Stimulated activated CD8-positive, alpha-beta memory T cell treated with anti-CD3 and anti-CD28 coated beads, Interleukin-7, amount 100 ng/mL, for 48 hours (primary cell): Measurements from ENCODE around the gene NDUFA3.

Source experiments
- DNase-seq, 2 donors: peaks; one replicate each; pipeline ENCODE4 v3.0.0-alpha.2; 2020; ENCODE audit warnings: low read depth in 1 of 2; ENCODE audit errors: extremely low read depth in 1 of 2

NDUFA3 gene

GRCh38 chr19:54137699-54138488 is 35.2 kb downstream of the NDUFA3 start, which contains the start of gene CNOT3:
Gene CNOT3, plus strand, starts transcription at chr19:54137762. Its CDS starts 5,217 bp downstream, at chr19:54142979.
- no peak for DNase-seq

DNA sequence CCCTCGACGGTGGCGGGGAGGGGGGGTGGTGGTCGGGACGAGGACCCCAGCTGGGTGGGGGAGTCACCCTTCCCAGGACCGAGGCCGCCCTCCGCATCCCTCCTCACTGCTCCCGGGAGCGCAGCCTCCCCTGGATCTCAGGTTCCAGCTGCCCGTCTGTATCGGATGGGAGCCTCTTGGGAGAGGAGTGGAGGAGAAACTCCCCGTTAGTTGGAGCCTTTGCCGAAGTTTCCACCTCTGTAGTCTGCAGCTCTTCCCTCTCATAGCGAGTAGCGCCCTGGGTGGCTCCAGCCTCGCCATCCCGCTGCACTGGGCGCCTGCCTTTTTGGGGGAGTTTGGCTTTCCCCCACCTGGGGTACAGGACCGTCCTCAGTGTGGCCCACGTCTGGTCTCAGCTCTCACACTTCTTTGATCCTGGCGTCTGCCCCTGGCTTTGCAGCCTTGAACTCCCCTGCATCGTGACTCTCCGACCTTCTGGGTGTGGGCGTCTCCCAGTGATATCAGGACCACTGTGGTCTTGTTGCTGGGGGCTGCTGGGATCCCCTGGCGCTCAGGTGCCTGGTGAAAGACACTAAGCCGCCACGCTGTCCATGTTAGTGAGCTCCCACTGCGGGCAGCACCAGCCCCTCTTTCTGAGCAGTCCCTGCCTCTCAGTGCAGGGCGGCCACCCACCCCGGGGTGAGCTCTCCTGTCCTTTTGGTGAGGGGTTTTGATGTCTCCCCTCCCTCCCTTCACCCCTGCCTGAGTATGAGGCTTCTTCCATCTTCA is 36.0 kb downstream of the NDUFA3 start:
- peak; percentile 20 to 50 for DNase-seq

- DNase-seq = no peak
Observed at GRCh38 chr19:54141356-54141755, 38.7 kb downstream of the NDUFA3 start.

DNA sequence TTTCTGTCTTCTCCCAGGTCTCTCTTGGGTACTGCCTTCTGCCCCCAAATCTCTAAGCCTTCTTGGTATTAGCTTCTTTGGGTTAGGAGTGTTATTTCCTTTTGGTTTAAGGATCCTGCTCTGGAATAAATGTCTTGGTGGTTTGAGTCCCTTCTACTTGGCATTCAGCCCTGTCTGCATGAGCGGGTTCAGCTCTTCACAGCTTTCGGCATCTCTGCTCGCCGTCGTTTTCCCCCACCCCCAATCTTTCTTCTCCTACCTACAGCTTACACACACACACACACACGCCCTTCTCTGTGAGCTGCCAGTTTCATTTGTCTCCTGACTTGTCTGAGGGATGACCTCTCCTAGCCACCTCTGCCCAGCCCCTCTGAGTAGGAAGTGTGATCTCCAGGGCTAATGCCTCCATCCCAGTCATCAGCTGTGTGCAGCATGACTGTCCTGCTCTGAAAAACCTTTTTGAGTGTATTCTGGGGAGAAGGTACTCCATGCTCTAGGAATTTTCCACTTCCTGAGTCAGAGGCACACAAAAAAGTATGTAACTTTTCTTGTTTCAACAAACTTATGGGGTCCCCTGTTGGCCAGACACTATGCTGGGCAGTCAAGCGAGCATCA is 39.6 kb downstream of the NDUFA3 start:
- DNase-seq = no peak

- no peak for DNase-seq
Observed at GRCh38 chr19:54145541-54146158, 43.0 kb downstream of the NDUFA3 start.

DNA sequence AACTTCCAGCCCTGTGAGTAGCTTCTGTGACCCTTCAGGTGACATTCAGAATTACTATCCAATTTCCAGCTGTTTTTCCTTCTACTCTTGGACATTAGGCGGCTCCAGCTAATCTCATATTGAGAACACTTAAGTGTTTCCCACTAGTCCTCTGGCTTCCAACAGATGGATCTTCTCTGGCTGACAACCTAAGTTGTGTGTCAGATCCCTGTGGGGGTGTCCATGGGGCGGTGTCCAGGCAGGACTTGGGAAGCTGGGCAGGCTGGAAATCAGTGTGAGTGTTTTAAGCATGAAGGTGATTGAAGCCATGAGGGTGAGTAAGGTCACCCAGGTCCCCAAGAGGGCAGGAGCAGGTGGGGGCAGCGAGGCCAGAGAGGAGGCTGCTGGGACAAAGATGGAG is 45.0 kb downstream of the NDUFA3 start:
- no peak for DNase-seq

- DNase-seq = no peak
Observed at GRCh38 chr19:54148158-54148557, 45.5 kb downstream of the NDUFA3 start.

DNA sequence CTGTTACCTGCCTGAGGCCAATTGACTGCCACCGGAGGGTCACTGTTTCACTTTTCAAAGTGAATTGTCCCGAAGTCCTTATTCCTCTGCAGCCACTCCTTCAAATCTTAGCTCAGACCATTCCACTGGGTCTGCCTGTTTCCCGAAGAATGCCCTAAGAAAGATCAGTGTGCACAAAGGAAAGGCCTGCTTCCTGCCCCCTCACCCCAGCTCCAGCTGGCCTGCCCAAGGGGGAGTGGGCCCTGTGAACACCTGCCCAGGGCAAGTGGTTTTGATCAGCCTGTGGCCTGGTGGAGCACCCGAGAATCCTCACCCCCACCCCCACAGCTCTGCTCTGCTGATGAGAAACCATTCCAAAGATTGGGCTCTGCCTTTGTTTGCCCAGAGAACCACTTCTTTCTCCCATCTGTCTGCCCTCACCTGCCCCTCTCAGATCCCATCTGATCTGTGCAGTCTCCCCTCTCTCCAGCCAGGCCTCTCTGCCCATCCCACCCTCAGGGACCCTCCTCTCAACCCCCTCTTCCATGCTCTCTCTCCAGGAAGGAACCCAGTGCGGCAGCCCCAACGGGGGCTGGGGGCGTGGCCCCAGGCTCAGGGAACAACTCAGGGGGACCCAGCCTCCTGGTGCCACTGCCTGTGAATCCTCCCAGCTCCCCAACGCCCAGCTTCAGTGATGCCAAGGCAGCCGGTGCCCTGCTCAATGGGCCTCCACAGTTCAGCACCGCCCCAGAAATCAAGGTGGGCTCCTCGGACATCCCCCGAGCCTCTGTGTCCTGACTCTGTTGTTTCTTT is 46.6 kb downstream of the NDUFA3 start:
- no peak for DNase-seq

GRCh38 chr19:54151362-54152035 is 48.8 kb downstream of the NDUFA3 start:
- no peak for DNase-seq

GRCh38 chr19:54152267-54152666 is 49.6 kb downstream of the NDUFA3 start:
- no peak for DNase-seq

- no peak for DNase-seq
Observed at GRCh38 chr19:54152878-54153524, 50.3 kb downstream of the NDUFA3 start.

GRCh38 chr19:54153731-54154326 is 51.2 kb downstream of the NDUFA3 start:
- no peak for DNase-seq

DNA sequence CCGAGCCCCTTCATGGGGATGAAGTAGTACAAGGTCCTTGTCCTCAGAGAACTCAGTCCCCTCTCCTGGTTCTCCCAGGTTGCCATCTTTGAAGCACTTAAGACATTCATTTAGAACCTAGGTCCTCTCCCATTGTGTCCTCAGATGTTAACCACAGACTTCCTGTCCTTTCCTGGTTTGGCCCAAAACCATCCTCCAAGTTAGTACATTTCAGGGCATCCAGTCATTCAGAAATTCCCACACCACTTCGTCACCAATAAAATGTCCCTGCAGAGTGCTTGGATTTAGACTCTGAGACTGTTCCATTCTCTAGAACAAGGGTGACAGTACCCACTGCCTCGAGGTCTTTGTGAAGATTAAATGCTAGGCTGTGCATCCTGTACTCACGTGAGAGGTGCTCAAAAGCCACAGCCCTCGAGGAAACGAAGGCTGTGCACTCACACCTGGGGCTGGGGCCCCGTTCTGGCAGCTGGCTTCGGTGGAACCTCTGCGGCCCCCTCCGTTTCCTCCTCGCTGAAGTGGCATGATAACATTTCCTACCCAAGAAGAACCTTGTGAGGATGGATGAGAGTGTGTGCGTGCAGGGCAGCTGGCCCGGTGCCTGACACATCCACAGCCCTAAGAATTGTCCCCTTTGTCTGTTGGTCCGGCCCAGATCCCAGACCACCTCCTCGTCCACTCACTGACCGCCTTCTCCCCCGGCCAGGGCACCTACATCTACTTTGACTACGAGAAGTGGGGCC is 52.1 kb downstream of the NDUFA3 start:
- no peak for DNase-seq

DNA sequence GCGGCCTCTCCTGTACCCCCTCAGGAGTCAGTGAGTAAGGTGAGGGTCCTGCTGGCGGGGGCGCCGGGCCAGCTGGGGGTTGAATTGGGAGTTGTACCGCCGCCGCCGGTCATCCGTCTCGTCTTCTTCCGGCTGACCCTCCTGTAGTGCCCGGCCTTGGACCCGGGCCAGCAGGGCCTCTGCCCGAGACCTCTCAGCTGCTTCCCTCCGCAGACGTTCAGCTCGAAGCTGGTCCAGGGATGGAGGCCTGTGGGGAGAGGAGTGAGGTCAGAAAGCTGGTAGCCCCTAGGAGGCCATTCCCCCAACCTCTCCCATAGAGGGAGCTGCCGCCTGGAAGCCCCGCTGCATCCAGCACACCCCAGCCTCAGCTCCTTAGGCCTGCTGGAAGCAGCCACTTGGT is 53.0 kb downstream of the NDUFA3 start:
- DNase-seq = no peak

GRCh38 chr19:54156490-54156889 is 53.8 kb downstream of the NDUFA3 start:
- no peak for DNase-seq

DNA sequence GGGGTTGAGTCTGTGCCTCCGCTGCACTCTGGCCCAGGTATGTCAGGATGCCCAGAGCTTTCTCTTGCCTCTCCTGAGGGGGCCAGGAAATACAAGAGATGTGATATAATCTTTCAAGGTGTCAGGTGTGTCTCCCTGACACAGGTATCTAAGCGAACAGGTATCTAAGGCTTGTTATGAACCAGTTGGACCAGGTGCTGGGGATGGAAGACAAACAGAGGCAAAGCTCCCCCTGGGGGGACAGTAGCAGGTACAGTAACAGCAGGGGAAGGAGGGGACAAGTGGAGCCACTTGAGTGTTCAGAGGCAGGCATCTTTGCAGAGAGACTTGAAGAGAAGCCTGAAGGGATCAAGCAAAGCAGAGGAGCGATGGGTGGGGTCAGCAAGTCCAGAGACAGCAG is 54.3 kb downstream of the NDUFA3 start:
- DNase-seq = no peak
